ENCODE results near the gene MSRB2.
"Not testable (repeated sequence)": the region's sequence is repeated elsewhere in the genome, so short reads cannot be mapped to it uniquely, and the experiment has no call there.

MSRB2 gene

GRCh38 chr10:23070092-23070912 lies 25.1 kb upstream of the MSRB2 start:
- not testable (repeated sequence) for DNase-seq (ENCODE audit: low read depth in 2 of 2)

DNA sequence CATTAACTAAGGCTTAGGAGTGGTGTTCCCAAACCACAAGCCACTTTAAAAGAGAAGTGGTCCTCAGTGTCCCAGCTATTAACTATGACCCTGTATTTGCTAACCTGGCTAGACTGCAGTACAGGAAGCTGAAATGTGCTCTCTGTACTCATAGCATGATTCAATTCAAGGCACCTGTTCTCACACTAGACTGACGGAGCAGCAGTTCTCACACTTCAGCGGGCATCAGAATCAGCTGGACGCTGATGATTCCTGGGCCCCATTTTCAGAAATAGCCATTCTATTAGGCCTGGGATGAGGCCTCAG lies 24.5 kb upstream of the MSRB2 start:
- no peak for DNase-seq (ENCODE audit: low read depth in 2 of 2)

- not testable (repeated sequence) for DNase-seq (ENCODE audit: low read depth in 2 of 2)
Measured at GRCh38 chr10:23072593-23072992, 22.8 kb upstream of the MSRB2 start.

GRCh38 chr10:23073527-23073926 lies 21.9 kb upstream of the MSRB2 start:
- DNase-seq (ENCODE audit: low read depth in 2 of 2): no peak

- no peak for DNase-seq (ENCODE audit: low read depth in 2 of 2)
Measured at GRCh38 chr10:23075672-23076071, 19.7 kb upstream of the MSRB2 start.

DNA sequence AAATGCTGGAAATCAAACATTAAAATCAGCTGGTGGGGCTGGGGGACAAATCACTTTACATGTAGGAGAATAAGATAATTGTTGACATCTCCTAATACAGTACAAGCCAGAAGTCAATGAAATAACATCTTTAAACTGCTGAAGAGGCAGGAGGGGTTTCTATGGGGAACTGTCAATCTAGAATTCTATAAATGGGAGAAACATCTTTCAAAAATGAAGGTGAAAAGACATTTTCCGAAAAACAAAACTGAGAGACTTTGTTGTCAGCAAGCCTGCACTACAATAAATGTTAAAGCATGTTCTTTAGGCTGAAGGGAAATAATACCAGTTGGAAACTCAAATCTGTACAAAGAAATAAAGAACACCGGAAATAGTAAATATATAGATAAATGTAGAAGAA lies 17.3 kb upstream of the MSRB2 start:
- no peak for DNase-seq (ENCODE audit: low read depth in 2 of 2)

- DNase-seq (ENCODE audit: low read depth in 2 of 2): no peak
Measured at GRCh38 chr10:23079700-23080099, 15.7 kb upstream of the MSRB2 start.

DNA sequence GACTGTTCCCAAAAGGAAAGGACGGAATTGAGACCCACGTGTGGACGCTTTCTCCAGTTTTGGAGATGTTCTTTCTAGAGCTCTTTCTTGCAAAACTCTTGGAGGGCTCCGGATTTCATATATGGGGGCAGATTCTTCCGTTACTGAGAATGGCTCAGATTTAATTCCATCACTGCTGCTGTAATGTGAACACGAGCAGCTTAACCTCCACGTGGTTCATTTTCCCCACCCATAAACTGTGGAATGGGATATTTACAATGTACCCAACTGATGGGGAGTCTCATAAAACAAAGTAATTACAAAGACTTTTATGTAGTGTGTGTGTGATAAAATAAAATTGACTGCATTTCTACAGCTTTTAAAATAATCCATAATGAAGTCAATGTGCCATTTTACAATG lies 15.1 kb upstream of the MSRB2 start:
- no peak for DNase-seq (ENCODE audit: low read depth in 2 of 2)

DNA sequence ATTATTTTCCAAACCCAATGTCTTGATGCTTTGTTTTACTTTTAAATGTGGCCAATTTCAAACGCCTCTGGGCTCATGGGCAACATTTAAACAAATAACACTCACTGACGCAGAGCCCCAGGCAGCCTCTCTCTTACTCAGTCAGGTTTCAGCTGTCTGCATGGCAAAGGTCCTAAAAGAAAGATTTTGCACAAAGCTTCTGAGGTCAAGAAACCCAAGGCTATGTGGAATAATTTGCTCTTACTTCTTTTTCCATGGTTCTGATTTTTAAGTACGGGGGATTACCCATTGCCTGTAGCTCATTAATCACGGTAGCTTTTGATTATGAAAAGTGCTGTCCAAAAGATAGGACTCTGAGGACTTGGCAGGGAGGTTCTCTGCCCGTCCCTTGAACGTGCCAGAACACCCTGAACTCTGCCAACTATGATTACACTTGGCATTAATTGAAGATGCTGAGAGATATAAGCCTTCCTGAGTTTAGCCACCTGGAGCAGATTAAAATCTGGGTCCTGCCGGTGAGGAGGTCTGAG lies 14.1 kb upstream of the MSRB2 start:
- DNase-seq (ENCODE audit: low read depth in 2 of 2): no peak

- DNase-seq (ENCODE audit: low read depth in 2 of 2): no peak
Measured at GRCh38 chr10:23081891-23082290, 13.5 kb upstream of the MSRB2 start.

GRCh38 chr10:23088609-23089008 lies 6.8 kb upstream of the MSRB2 start:
- DNase-seq (ENCODE audit: low read depth in 2 of 2): no peak

DNA sequence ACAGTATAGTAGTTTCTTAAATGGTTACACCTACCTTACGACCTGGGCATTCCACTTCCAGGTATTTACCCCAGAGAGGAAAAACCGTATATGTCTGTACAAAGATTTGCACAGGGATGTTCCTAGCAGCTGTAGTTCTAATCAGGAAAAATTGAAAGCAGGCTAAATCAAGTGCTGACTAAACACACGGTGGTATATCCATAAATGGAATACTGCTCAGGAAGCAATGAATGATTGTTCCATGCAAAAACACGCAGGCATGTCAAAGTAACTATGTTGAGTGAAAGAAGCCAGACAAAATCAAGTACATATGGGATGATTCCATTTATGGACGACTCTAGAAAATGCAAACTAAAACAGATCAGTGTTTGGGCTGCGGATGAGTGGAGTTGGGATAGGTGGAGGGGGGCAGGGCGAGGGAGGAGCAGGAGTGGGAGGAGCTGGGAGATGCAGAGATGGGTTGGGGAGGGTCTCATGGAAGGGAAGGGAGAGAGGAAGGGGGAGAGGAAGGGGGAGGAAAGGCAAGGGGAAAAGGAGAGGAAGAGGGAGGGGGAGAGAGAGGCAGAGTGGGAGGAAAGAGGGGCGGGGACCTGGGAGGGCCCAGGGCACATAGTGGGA lies 484 bp upstream of the MSRB2 start:
- no peak for DNase-seq (ENCODE audit: low read depth in 2 of 2)

GRCh38 chr10:23095966-23096801 lies 805 bp downstream of the MSRB2 start:
- DNase-seq (ENCODE audit: low read depth in 2 of 2): peak; percentile 2 to 31

- no peak for DNase-seq (ENCODE audit: low read depth in 2 of 2)
Measured at GRCh38 chr10:23096802-23097549, 1.6 kb downstream of the MSRB2 start.

DNA sequence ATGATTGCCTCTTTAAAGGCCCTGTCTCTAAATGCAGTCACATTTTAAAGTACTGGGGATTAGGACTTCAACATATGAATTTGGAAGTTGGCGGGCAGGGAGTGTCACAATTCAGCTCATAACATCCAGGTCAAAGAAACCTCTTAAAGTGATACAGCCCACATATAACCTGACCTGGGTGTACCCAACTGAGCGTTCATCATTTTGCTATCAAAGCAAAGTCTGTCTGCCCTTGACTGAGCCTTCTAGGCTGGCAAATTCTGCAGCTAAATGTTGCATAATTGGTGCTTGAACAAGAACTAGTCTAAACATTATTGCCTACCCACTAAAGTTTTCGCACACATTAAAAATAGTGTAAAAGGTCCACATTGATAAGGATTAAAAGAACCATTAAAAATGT lies 3.7 kb downstream of the MSRB2 start:
- DNase-seq (ENCODE audit: low read depth in 2 of 2): no peak

DNA sequence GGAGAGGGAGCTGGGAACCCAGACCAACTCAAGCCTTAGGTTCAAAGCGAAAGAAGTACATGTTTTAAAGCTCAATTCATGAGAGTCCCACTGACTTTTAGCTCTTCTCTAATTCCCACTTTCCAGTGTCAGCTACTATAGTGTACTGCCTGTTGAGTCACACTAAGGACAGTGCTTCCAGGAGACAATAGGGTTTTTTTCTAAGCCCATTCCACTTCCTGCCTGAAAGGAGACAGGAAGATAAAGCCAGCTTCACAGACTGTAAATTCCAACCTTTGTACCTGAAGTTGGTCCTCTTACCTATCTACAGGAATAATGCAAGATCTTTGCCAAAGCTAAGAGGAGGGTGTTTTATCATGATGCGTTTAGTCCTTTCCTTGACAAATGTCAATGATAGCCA lies 4.4 kb downstream of the MSRB2 start:
- no peak for DNase-seq (ENCODE audit: low read depth in 2 of 2)

- DNase-seq (ENCODE audit: low read depth in 2 of 2): no peak
Measured at GRCh38 chr10:23100331-23101030, 5.1 kb downstream of the MSRB2 start.

GRCh38 chr10:23106331-23107072 lies 11.1 kb downstream of the MSRB2 start:
- no peak for DNase-seq (ENCODE audit: low read depth in 2 of 2)

- DNase-seq (ENCODE audit: low read depth in 2 of 2): no peak
Measured at GRCh38 chr10:23110722-23111516, 15.5 kb downstream of the MSRB2 start.

Data from stimulated activated CD4-positive, alpha-beta T cell treated with anti-CD3 and anti-CD28 coated beads, Interleukin-4, amount 100 ng/mL, for 48 hours (primary cell).